Muscle layer of duodenum (tissue), 2 donors: Measurements from ENCODE around the gene HOXD9.
A peak's percentile ranks its signal among the peaks of the same experiment; 100 is the strongest.

Source experiments
- H3K27ac ChIP-seq: one replicate; pipeline ENCODE4 v1.7.0; 2013; ENCODE audit warnings: mild to moderate bottlenecking, low read length
- H3K27me3 ChIP-seq: one replicate; pipeline ENCODE4 v1.7.0; 2013; ENCODE audit warnings: low read depth, mild to moderate bottlenecking, control low read depth, low read length
- H3K36me3 ChIP-seq, 2 donors: one replicate each; pipeline ENCODE4 v1.7.0; 2013; ENCODE audit warnings: low read length in 2 of 2, control low read depth in 1 of 2, mild to moderate bottlenecking in 1 of 2; ENCODE audit not compliant: insufficient read depth in 2 of 2, control insufficient read depth in 1 of 2
- H3K4me1 ChIP-seq, 2 donors: one replicate each; pipeline ENCODE4 v1.7.0; 2013; ENCODE audit warnings: low read length in 2 of 2, mild to moderate bottlenecking in 2 of 2, control low read depth in 1 of 2, moderate library complexity in 1 of 2; ENCODE audit not compliant: insufficient read depth in 2 of 2, control insufficient read depth in 1 of 2
- H3K4me3 ChIP-seq, 2 donors: one replicate each; pipeline ENCODE4 v1.7.0; 2013; ENCODE audit warnings: low read length in 2 of 2, low read depth in 1 of 2, mild to moderate bottlenecking in 1 of 2
- H3K9me3 ChIP-seq, 2 donors: one replicate each; pipeline ENCODE4 v1.7.0; 2013; ENCODE audit warnings: low read length in 2 of 2, control low read depth in 1 of 2, mild to moderate bottlenecking in 1 of 2; ENCODE audit not compliant: control insufficient read depth in 1 of 2
- donor health status: healthy.

The HOXD9 gene

DNA sequence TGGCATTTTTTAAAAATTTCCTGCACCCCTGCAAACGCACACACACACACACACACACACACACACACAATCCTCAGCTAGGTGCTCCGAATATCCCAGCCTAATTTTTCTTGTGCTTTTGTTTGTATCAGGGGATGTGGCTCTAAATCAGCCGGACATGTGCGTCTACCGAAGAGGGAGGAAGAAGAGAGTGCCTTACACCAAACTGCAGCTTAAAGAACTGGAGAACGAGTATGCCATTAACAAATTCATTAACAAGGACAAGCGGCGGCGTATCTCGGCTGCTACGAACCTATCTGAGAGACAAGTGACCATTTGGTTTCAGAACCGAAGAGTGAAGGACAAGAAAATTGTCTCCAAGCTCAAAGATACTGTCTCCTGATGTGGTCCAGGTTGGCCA lies 28.2 kb upstream of the HOXD9 start:
- Histone ChIP-seq H3K27me3 (peaks cover 93% of the 10 kb centered on the region), H3K4me1 (peaks cover 11 to 40% of the 10 kb centered on the region in 2 donors), H3K36me3 (no peaks in the 10 kb centered on the region), H3K4me3 (no peak overlapping the region), H3K9me3 (peaks cover 0 to 8% of the 10 kb centered on the region in 2 donors), H3K27ac (no peak overlapping the region)

- Histone ChIP-seq H3K4me3 (no peak overlapping the region), H3K9me3 (peaks cover 0 to 8% of the 10 kb centered on the region in 2 donors), H3K4me1 (peaks cover 11 to 49% of the 10 kb centered on the region in 2 donors), H3K27ac (no peak overlapping the region), H3K36me3 (no peaks in the 10 kb centered on the region), H3K27me3 (peaks cover 93% of the 10 kb centered on the region)
Measured at GRCh38 chr2:176095421-176095820, 27.1 kb upstream of the HOXD9 start.

- peaks cover 93% of the 10 kb centered on the region for H3K27me3 ChIP-seq
- peak overlapping the region; percentile 45 to 54 for H3K4me3 ChIP-seq
Measured at GRCh38 chr2:176096243-176096985, 26.1 kb upstream of the HOXD9 start.

DNA sequence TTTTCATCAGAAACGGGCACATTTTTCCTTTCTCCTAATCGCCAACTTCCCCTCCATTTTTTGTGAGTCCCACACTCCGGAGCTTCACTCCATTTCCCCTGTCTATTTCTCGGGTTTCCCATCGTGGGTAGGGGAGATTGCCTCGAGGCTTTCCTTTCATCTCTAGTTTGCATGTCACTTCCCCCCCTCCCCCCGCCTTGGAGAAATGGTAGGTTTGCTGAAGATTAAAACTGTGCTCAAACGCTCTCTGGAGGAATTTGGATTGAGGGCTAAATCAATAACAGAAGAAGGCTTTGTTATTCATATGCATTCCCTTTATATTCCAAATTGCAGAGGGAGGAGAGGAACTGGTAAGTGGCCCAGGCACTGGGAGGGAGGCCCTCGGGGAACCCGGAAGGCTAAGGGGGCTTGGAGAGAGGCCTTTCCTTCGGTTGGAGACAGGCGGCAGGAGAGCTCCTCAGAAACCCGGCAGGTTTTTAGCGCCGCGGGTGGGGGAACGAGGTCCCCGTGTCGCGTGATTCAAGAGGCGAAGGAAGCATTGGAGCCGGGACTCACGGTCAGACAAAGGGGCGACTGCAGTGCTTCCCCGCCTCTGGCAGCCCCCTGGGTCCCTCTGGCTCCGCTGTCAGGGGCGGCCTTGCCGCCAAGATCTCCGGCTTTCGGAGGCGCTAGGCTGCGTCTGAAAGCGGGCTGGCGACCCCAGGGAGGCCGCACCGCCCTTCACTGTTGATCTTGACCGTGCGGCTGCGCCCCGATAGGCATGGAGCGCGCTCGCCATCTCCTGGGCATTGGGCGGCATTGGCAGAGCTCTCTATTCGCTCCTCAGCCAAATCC lies 25.3 kb upstream of the HOXD9 start:
- Histone ChIP-seq H3K27me3 (peaks cover 93% of the 10 kb centered on the region), H3K27ac (no peak overlapping the region), H3K9me3 (peaks cover 0 to 8% of the 10 kb centered on the region in 2 donors), H3K4me3 (peak overlapping the region; percentile 45 to 54), H3K4me1 (peaks cover 11 to 43% of the 10 kb centered on the region in 2 donors), H3K36me3 (no peaks in the 10 kb centered on the region)

More at GRCh38 chr2:176096243-176096985, 26.1 kb upstream of the HOXD9 start:
- peaks cover 0 to 8% of the 10 kb centered on the region in 2 donors for H3K9me3 ChIP-seq
- no peak overlapping the region for H3K27ac ChIP-seq
- no peaks in the 10 kb centered on the region for H3K36me3 ChIP-seq
- peaks cover 11 to 49% of the 10 kb centered on the region in 2 donors for H3K4me1 ChIP-seq

- Histone ChIP-seq H3K36me3 (no peaks in the 10 kb centered on the region), H3K4me1 (peaks cover 11 to 43% of the 10 kb centered on the region in 2 donors), H3K27me3 (peaks cover 99% of the 10 kb centered on the region), H3K4me3 (peak overlapping the region; percentile 45 to 54), H3K9me3 (peaks cover 0 to 8% of the 10 kb centered on the region in 2 donors), H3K27ac (no peak overlapping the region)
Measured at GRCh38 chr2:176097820-176098365, 24.6 kb upstream of the HOXD9 start.

DNA sequence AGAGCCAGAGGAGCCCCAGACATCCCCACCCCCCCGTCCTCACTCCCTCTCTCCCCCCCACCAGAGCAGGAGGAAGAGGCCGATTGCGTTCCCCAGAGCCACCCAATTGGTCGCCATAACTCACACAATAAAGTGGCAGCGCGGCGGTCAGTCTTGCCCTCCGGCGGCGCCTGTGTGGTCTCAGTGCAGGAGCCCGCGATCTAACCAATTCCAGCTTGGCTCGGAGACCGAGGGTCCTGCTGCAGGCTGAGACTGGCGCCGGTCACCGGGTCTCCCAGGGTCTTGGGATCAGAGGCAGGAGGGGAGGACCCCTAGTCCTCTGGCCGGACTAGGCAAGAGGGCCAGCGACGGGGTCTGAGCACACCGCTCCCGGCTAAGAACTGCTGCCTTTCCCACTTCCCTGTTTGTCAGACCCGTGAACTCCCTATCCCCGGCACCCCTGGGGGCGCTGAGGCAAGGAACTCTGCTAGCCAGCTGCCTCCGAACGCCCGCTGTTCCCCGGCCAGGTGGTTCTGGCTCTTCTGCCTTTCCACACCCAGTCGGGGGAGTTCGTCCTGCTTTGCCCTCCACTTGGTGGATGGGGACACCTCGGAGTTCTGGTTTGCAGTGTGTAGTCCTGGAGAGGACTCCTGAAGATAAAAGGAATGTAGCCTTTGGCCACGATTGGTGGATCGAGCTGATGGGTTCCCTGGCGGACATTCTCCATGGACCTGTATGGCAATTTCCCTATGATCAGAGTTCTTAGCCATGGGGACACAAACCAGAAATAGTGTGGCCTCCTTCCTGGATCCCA lies 24.0 kb upstream of the HOXD9 start:
- Histone ChIP-seq H3K4me3 (no peak overlapping the region), H3K36me3 (no peaks in the 10 kb centered on the region), H3K27ac (no peak overlapping the region), H3K27me3 (peaks cover 99% of the 10 kb centered on the region), H3K9me3 (peaks cover 0 to 8% of the 10 kb centered on the region in 2 donors), H3K4me1 (peaks cover 11 to 38% of the 10 kb centered on the region in 2 donors)

- no peak overlapping the region for H3K27ac ChIP-seq
- no peak overlapping the region for H3K4me3 ChIP-seq
- H3K27me3 ChIP-seq, result peaks cover 99% of the 10 kb centered on the region
- H3K4me1 ChIP-seq, result peaks cover 11 to 42% of the 10 kb centered on the region in 2 donors
- H3K36me3 ChIP-seq, result no peaks in the 10 kb centered on the region
- H3K9me3 ChIP-seq, result peaks cover 0 to 3% of the 10 kb centered on the region in 2 donors
Measured at GRCh38 chr2:176099159-176099727, 23.3 kb upstream of the HOXD9 start.

DNA sequence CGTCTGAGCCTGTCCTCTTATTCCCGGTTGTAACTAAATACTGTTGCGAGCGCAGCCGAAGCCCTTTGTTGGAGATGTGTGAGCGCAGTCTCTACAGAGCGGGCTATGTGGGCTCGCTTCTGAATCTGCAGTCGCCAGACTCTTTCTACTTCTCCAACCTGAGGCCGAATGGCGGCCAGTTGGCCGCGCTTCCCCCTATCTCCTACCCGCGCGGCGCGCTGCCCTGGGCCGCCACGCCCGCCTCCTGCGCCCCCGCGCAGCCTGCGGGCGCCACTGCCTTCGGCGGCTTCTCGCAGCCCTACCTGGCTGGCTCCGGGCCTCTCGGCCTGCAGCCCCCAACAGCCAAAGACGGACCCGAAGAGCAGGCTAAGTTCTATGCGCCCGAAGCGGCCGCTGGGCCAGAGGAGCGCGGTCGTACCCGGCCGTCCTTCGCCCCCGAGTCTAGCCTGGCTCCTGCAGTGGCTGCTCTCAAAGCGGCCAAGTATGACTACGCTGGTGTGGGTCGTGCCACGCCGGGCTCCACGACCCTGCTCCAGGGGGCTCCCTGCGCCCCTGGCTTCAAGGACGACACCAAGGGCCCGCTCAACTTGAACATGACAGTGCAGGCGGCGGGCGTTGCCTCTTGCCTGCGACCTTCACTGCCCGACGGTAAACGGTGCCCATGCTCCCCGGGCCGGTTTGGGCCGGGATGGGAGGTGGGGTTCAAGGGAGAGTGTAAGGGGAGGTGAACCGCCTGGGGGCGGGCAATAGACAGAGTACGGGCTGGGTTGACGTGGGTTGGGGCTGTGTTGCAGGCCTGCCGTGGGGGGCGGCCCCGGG lies 22.6 kb upstream of the HOXD9 start, which contains the start of gene HOXD12:
Gene HOXD12 (plus strand): TSS at position 68 of the 819 bp plus-strand sequence. CDS start 7 bp downstream, at position 75.
- Histone ChIP-seq H3K27ac (no peak within 1 kb of the TSS), H3K9me3 (no peaks in the 10 kb centered on the region), H3K4me1 (peaks cover 11 to 49% of the 10 kb centered on the region in 2 donors), H3K36me3 (no peaks in the 10 kb centered on the region), H3K27me3 (peaks cover 99% of the 10 kb centered on the region), H3K4me3 (no peak within 1 kb of the TSS)

- Histone ChIP-seq H3K4me1 (peaks cover 11 to 55% of the 10 kb centered on the region in 2 donors), H3K27ac (no peak overlapping the region), H3K4me3 (no peak overlapping the region), H3K9me3 (no peaks in the 10 kb centered on the region), H3K27me3 (peaks cover 99% of the 10 kb centered on the region), H3K36me3 (no peaks in the 10 kb centered on the region)
Measured at GRCh38 chr2:176100547-176101140, 21.9 kb upstream of the HOXD9 start.
